H1 (cell line): Measurements from ENCODE around the gene TNFSF18. TPM values are rescaled to one million over a fixed set of nuclear protein-coding genes. Genes with fewer than 3 reads are reported as not detected.

Source experiments
- CTBP2 ChIP-seq: IDR thresholded peaks from 2 replicates; pipeline ENCODE4 v1.7.0; 2011; ENCODE audit warnings: borderline replicate concordance, mild to moderate bottlenecking, moderate library complexity, mixed read lengths, low read length; ENCODE audit not compliant: insufficient read depth, insufficient read length
- HDAC2 ChIP-seq, 2 experiments: fragments of 300-600 bp in 1 of 2; sonication (generic) in 1 of 2; IDR thresholded peaks; 2 replicates each; pipeline ENCODE4 v1.6.1; 2011 to 2012; ENCODE audit warnings: low read depth in 2 of 2, low read length in 2 of 2, mild to moderate bottlenecking in 2 of 2, moderate library complexity in 2 of 2, borderline replicate concordance in 1 of 2, inconsistent platforms in 1 of 2
- JUN ChIP-seq: IDR thresholded peaks from 2 replicates; pipeline ENCODE4 v1.6.1; 2011; ENCODE audit warnings: low read depth, mild to moderate bottlenecking, improper control_type of control experiment, low read length
- polyA plus RNA-seq, 7 experiments: library from polyadenylated mRNA; depleted of rRNA in 3 of 7; stranded (reverse) in 5 of 7; unstranded in 2 of 7; fragments of >200 nt in 5 of 7; fragments of 200-250 nt in 2 of 7; gene quantifications; 1 replicate in 5 of 7; 2 replicates in 1 of 7; 4 replicates in 1 of 7; pipeline versions ENCODE4 v1.2.1 to v1.2.3, GENCODE V29; 2011 to 2013; ENCODE audit warnings: missing spikeins in 2 of 7, mixed read lengths in 2 of 7
- total RNA-seq: library from RNA; stranded (reverse); fragmentation: NEBNext Ultra II Directional; extraction: Animal tissue kit (Norgen Biotek cat#: 25700); gene quantifications from 2 replicates; pipeline ENCODE4 v1.2.1, GENCODE V29; 2021

Gene TNFSF18
- total and polyA plus RNA-seq, 2 of the 8 experiments (the other 6 are each of a cell fraction or from before 2014, with no cell fraction given), result not detected

DNA sequence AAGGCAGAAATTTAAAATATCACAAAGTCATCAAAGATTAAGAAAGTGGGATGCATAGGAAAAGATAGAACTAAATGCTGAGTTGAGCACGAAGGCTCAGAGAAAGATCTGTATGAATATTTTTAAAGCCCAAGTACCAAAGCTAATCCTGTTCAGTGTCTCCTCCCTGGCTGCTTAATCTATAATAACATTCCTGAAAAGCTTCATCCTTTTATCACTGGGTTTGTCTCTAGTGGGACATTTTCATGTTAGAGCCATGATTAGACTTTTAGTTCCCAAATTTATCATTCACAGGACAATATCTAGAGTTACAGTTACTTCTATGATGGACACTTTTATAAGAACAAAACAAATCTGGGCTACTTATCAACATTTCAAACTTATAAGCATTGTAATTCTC, 38.6 kb downstream of the TNFSF18 start (continued):
- TF ChIP-seq CTBP2 (no peak), HDAC2 (IDR thresholded peaks at IDR 0.05; ENCODE audit: borderline replicate concordance in 1 of 2, low read depth in 2 of 2, low read length in 2 of 2) (no peak), JUN (no peak)
